Kidney (tissue), 14 donors: Measurements from ENCODE around the gene DDX31. TPM values are rescaled to one million over a fixed set of nuclear protein-coding genes. Genes with fewer than 3 reads are reported as not detected.
A peak's percentile ranks its signal among the peaks of the same experiment; 100 is the strongest.

Experiments used
- DNase-seq, 5 donors: peaks; one replicate each; pipeline ENCODE4 v3.0.0-alpha.2; 2013 to 2020
- FAIRE-seq: peaks from 2 replicates; lab custom pipeline; 2012; peaks lifted over from hg19 to GRCh38; lab: Jason Lieb, UNC
- H3K27ac ChIP-seq, 2 donors: one replicate each; pipeline ENCODE4 v1.7.0; 2013; ENCODE audit warnings: low read depth in 2 of 2, low read length in 2 of 2, inconsistent platforms in 1 of 2
- H3K27me3 ChIP-seq: one replicate; pipeline ENCODE4 v1.7.1; 2013; ENCODE audit warnings: low read length, inconsistent platforms; ENCODE audit not compliant: control insufficient read depth, insufficient read depth
- H3K36me3 ChIP-seq, 3 donors: one replicate each; pipeline versions ENCODE4 v1.7.0 to v1.7.1; 2013; ENCODE audit warnings: low read length in 3 of 3, control low read depth in 1 of 3, inconsistent platforms in 1 of 3; ENCODE audit not compliant: insufficient read depth in 3 of 3, control insufficient read depth in 2 of 3
- H3K4me1 ChIP-seq, 3 donors: one replicate each; pipeline versions ENCODE4 v1.7.0 to v1.7.1; 2013; ENCODE audit warnings: low read length in 3 of 3, inconsistent platforms in 1 of 3, low read depth in 1 of 3; ENCODE audit not compliant: control insufficient read depth in 2 of 3, insufficient read depth in 2 of 3
- H3K4me3 ChIP-seq, 3 donors: one replicate each; pipeline versions ENCODE4 v1.7.0 to v1.8.1; 2013; ENCODE audit warnings: low read length in 3 of 3, control low read depth in 1 of 3, inconsistent platforms in 1 of 3
- H3K9ac ChIP-seq, 3 donors: one replicate each; pipeline versions ENCODE4 v1.7.0 to v1.7.1; 2013; ENCODE audit warnings: low read length in 3 of 3, control low read depth in 1 of 3, inconsistent platforms in 1 of 3
- H3K9me3 ChIP-seq, 3 donors: one replicate each; pipeline versions ENCODE4 v1.7.0 to v1.7.1; 2013; ENCODE audit warnings: low read length in 3 of 3, control low read depth in 1 of 3, inconsistent platforms in 1 of 3; ENCODE audit not compliant: control insufficient read depth in 2 of 3, insufficient read depth in 1 of 3
- CTCF ChIP-seq: IDR thresholded peaks from 3 replicates; pipeline ENCODE4 v1.5.1; 2012; ENCODE audit warnings: mild to moderate bottlenecking, moderate library complexity, borderline replicate concordance; ENCODE audit not compliant: insufficient read depth; ENCODE audit errors: extremely low read depth
- intact Hi-C: fragments of 100-400 bp; cut with DNase I; formaldehyde crosslinking; loops from one replicate; pipeline ENCODE4 v1.11.1; 2022
- polyA plus RNA-seq: library from polyadenylated mRNA; stranded (reverse); fragments of 350-450 nt; fragmentation: Illumina TruSeq; extraction: RNeasy Lipid Tissue Mini Kit (QIAGEN cat#74804); gene quantifications from one replicate; pipeline ENCODE4 v1.2.3, GENCODE V29; 2014; ENCODE audit warnings: low read depth, low replicate concordance; ENCODE audit not compliant: insufficient read depth
- total RNA-seq: library from RNA; stranded (reverse); fragmentation: NEBNext Ultra II Directional; extraction: Animal tissue kit (Norgen Biotek cat#: 25700); gene quantifications from one replicate; pipeline ENCODE4 v1.2.1, GENCODE V29; 2021
- donor health status: control.
- donor health status: control.
- donor health status: control.
- donor health status: control.
- donor health status: control.
- donor health status: DM: yes; HTN: yes; CAD: no.
- donor health status: Normal renal cell carcinoma (clear cell type).

Gene DDX31
- total and polyA plus RNA-seq, 2 donors from 2014 or later = 6.4 to 27.6 TPM

- no peak for DNase-seq
- Histone ChIP-seq H3K4me3 (peak within 1 kb of the TSS in 2 of 3 donors; percentile 16 to 46), H3K27me3 (peaks cover 71% of the 10 kb centered on the region), H3K9me3 (no peaks in the 10 kb centered on the region), H3K9ac (no peak within 1 kb of the TSS), H3K4me1 (peaks cover 0 to 3% (median 0%) of the 10 kb centered on the region in 3 donors), H3K27ac (no peak within 1 kb of the TSS), H3K36me3 (no peaks in the 10 kb centered on the region)
- intact Hi-C loops = no loop called here
- TF ChIP-seq CTCF = no peak
- no peak for FAIRE-seq
These were observed 87.5 kb downstream of the DDX31 start, which contains the start of gene BARHL1 for GRCh38 chr9:132582276-132582785. Gene BARHL1, plus strand, starts transcription at chr9:132582606. Its CDS starts 192 bp downstream, at chr9:132582798.

- no peaks in the 10 kb centered on the region for H3K4me1 ChIP-seq
- intact Hi-C loops = loop anchor here (5.0 to 10.0 kb wide), 2 partner anchors 72 to 165 kb away; partner anchors contain the start of gene CFAP77
- peaks cover 56% of the 10 kb centered on the region for H3K27me3 ChIP-seq
- no peak for DNase-seq
- no peak for TF ChIP-seq CTCF
- H3K36me3 ChIP-seq = no peaks in the 10 kb centered on the region
- no peak overlapping the region for H3K4me3 ChIP-seq
- H3K9ac ChIP-seq = no peak overlapping the region
- no peaks in the 10 kb centered on the region for H3K9me3 ChIP-seq
- H3K27ac ChIP-seq = no peak overlapping the region
- FAIRE-seq = no peak
These were observed 90.4 kb downstream of the DDX31 start for GRCh38 chr9:132579427-132579798.

GRCh38 chr9:132578367-132578932 is 91.3 kb downstream of the DDX31 start:
- peak in 1 of 5 donors; percentile 20 for DNase-seq
- H3K4me3 ChIP-seq = no peak overlapping the region
- peaks cover 47% of the 10 kb centered on the region for H3K27me3 ChIP-seq
- H3K27ac ChIP-seq = no peak overlapping the region
- TF ChIP-seq CTCF = no peak
- H3K9ac ChIP-seq = no peak overlapping the region
- no peak for FAIRE-seq
- H3K4me1 ChIP-seq = no peaks in the 10 kb centered on the region
- no peaks in the 10 kb centered on the region for H3K36me3 ChIP-seq
- H3K9me3 ChIP-seq = no peaks in the 10 kb centered on the region
- intact Hi-C loops = loop anchor here (5.0 to 10.0 kb wide), 2 partner anchors 71 to 164 kb away; partner anchors contain the start of gene CFAP77
